Activated naive CD8-positive, alpha-beta T cell treated with anti-CD3 and anti-CD28 coated beads for 36 hours (primary cell): Measurements from ENCODE around the gene HRK. TPM values are rescaled to one million over a fixed set of nuclear protein-coding genes. Genes with fewer than 3 reads are reported as not detected.

Experiments
- DNase-seq: peaks from one replicate; pipeline ENCODE4 v3.0.0; 2021
- H3K27ac Mint-ChIP-seq: one replicate; pipeline ENCODE4 v1.8.0; 2022; ENCODE audit warnings: mild to moderate bottlenecking, moderate library complexity, mixed read lengths
- H3K27me3 Mint-ChIP-seq: one replicate; pipeline ENCODE4 v1.8.0; 2022; ENCODE audit warnings: mild to moderate bottlenecking, mixed read lengths
- H3K36me3 Mint-ChIP-seq: one replicate; pipeline ENCODE4 v1.8.0; 2021; ENCODE audit warnings: mild to moderate bottlenecking, mixed read lengths
- H3K4me1 Mint-ChIP-seq: one replicate; pipeline ENCODE4 v1.8.0; 2021; ENCODE audit warnings: mixed read lengths
- H3K4me3 Mint-ChIP-seq: one replicate; pipeline ENCODE4 v1.8.0; 2022; ENCODE audit warnings: mild to moderate bottlenecking, moderate library complexity, mixed read lengths
- H3K9me3 Mint-ChIP-seq: one replicate; pipeline ENCODE4 v1.8.0; 2022; ENCODE audit warnings: mixed read lengths
- total RNA-seq, 2 experiments: library from RNA; stranded (reverse); gene quantifications; one replicate each; pipeline ENCODE4 v1.2.3, GENCODE V29; 2021

HRK gene
- total RNA-seq, 2 experiments from 2014 or later, result not detected

- H3K4me1 Mint-ChIP-seq, result peaks cover 5% of the 10 kb centered on the region
- peaks cover 36% of the 10 kb centered on the region for H3K27me3 Mint-ChIP-seq
- no peak for DNase-seq
Measured at GRCh38 chr12:116885491-116885890, 4.2 kb upstream of the HRK start.

DNA sequence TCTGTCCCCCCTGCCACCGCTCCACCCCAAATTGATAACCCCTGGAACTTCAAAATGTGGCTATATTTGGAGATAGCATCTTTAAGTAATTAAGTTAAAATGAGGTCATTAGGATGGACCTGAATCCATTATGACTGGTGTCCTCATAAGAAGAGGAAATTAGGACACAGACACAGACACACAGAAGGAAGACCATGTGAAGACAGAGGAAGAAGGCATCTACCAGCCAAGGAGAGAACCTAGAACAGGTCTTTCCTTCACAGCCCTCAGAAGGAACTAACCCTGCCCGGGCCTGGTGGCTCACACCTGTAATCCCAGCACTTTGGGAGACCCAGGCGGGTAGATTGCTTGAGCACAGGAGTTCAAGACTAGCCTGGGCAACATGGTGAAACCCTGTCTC is 3.6 kb upstream of the HRK start:
- no peak for DNase-seq
- Mint-ChIP-seq H3K4me3 (no peak overlapping the region), H3K36me3 (no peaks in the 10 kb centered on the region), H3K9me3 (no peaks in the 10 kb centered on the region), H3K27me3 (peaks cover 42% of the 10 kb centered on the region), H3K27ac (no peak overlapping the region), H3K4me1 (peaks cover 11% of the 10 kb centered on the region)

More at GRCh38 chr12:116885491-116885890, 4.2 kb upstream of the HRK start:
- Mint-ChIP-seq H3K9me3 (no peaks in the 10 kb centered on the region), H3K4me3 (no peak overlapping the region), H3K27ac (no peak overlapping the region), H3K36me3 (no peaks in the 10 kb centered on the region)

GRCh38 chr12:116882742-116883141 is 1.5 kb upstream of the HRK start:
- peaks cover 25% of the 10 kb centered on the region for H3K4me1 Mint-ChIP-seq
- no peak for DNase-seq
- H3K36me3 Mint-ChIP-seq, result no peaks in the 10 kb centered on the region
- no peaks in the 10 kb centered on the region for H3K9me3 Mint-ChIP-seq
- no peak overlapping the region for H3K27ac Mint-ChIP-seq
- peaks cover 63% of the 10 kb centered on the region for H3K27me3 Mint-ChIP-seq
- H3K4me3 Mint-ChIP-seq, result no peak overlapping the region

GRCh38 chr12:116881877-116882507 is 751 bp upstream of the HRK start:
- Mint-ChIP-seq H3K36me3 (no peaks in the 10 kb centered on the region), H3K4me1 (peaks cover 25% of the 10 kb centered on the region), H3K9me3 (no peaks in the 10 kb centered on the region), H3K27me3 (peaks cover 71% of the 10 kb centered on the region), H3K4me3 (peak overlapping the region; percentile 45), H3K27ac (no peak overlapping the region)
- no peak for DNase-seq

GRCh38 chr12:116880817-116881324 is 370 bp downstream of the HRK start:
- peak; percentile 67 for DNase-seq
- no peaks in the 10 kb centered on the region for H3K36me3 Mint-ChIP-seq
- no peak overlapping the region for H3K27ac Mint-ChIP-seq
- H3K4me3 Mint-ChIP-seq, result peak overlapping the region; percentile 81
- no peaks in the 10 kb centered on the region for H3K9me3 Mint-ChIP-seq
- peaks cover 25% of the 10 kb centered on the region for H3K4me1 Mint-ChIP-seq
- H3K27me3 Mint-ChIP-seq, result peaks cover 80% of the 10 kb centered on the region

- DNase-seq, result no peak
- Mint-ChIP-seq H3K4me1 (peaks cover 25% of the 10 kb centered on the region), H3K4me3 (peak overlapping the region; percentile 81), H3K27ac (no peak overlapping the region), H3K27me3 (peaks cover 84% of the 10 kb centered on the region), H3K36me3 (no peaks in the 10 kb centered on the region), H3K9me3 (no peaks in the 10 kb centered on the region)
Measured at GRCh38 chr12:116880213-116880816, 926 bp downstream of the HRK start.

DNA sequence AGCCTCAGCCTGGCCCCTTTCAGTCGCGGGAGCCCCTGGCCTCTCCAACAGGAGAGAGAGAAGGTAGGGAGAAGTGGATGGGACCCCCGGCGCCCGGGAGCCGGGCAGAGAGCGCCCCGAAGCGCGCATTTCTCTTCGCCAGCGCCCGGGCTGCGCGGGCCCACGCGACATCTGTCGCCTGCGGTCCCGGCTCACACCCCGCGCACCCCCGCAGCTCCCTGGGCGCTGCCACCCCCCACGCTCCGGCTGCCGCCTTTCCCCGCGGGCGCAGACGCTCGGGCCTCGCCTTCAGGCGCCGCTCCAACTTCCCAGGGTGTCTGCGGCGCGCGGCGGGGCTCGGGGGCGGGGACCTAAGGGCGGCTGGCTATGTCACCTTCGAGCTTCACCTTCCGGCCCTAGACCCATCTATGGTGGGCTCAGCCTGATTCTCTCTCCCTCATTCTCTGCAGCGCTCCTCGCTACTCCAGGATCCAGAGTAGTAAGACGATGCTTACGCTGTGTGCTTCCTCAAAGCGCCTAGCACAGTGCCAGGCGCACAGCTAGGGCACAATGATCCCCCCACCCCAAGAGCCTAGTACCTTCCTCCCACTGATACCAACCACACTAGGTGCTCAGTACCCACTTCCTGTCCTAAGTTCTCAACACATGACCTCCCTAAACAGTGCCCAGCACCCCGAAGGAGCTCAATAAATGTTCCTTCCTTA is 1.6 kb downstream of the HRK start:
- Mint-ChIP-seq H3K9me3 (no peaks in the 10 kb centered on the region), H3K27me3 (peaks cover 86% of the 10 kb centered on the region), H3K27ac (no peak overlapping the region), H3K4me3 (peak overlapping the region; percentile 81), H3K36me3 (no peaks in the 10 kb centered on the region), H3K4me1 (peaks cover 25% of the 10 kb centered on the region)
- peak; percentile 30 for DNase-seq

DNA sequence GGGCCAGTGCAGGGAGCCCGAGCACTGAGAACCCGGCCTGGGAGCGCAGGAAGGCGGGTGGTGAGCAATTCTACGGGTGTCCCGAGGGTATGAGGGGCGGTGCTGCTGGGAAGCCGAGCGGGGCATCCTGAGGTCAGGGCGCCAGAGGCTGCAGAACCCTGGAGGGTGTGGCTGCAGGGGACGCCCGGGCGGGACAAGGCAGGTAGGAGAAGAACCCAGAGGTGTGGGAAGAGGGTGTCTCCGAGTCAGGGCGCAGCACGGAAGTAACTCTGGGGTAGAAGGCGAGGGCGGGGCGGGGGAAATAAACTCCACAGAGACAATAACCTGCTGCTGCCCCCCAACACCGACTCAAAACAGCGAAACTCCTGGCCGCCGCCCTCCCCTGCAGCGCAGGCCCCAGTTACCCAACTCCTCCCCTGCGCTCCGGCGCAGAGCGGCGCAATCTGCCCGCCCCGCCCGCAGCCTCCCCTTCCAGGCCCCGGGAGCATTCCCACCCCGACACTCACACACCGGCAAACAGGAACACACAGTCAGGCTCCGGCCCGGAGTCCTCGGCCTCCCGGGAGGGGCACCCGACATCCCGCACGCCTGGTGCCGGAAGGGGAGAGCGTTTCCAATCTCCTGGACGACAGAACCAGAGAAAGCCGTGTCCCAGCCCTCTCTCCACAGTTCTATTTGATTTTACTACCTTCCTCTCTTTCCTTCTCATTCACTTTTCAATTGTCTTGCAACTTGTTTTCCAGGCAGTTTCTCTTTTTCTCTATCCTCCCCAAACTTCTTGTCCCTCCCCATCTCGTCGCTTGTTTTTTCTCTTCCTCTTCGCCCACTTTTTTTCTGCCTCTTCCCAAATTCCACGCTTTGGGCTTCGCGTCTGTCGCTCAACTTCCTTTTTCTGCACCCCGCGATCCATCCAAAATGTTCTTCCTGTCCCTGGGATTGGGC is 2.4 kb downstream of the HRK start:
- H3K27ac Mint-ChIP-seq, result no peak overlapping the region
- H3K4me1 Mint-ChIP-seq, result peaks cover 30% of the 10 kb centered on the region
- H3K9me3 Mint-ChIP-seq, result no peaks in the 10 kb centered on the region
- H3K36me3 Mint-ChIP-seq, result no peaks in the 10 kb centered on the region
- H3K4me3 Mint-ChIP-seq, result peak overlapping the region; percentile 69
- H3K27me3 Mint-ChIP-seq, result peaks cover 81% of the 10 kb centered on the region
- DNase-seq, result peak; percentile 7

GRCh38 chr12:116876151-116876869 is 4.9 kb downstream of the HRK start:
- no peak overlapping the region for H3K27ac Mint-ChIP-seq
- no peak overlapping the region for H3K4me3 Mint-ChIP-seq
- H3K27me3 Mint-ChIP-seq, result peaks cover 58% of the 10 kb centered on the region
- H3K36me3 Mint-ChIP-seq, result no peaks in the 10 kb centered on the region
- no peak for DNase-seq
- peaks cover 33% of the 10 kb centered on the region for H3K4me1 Mint-ChIP-seq
- H3K9me3 Mint-ChIP-seq, result no peaks in the 10 kb centered on the region

DNA sequence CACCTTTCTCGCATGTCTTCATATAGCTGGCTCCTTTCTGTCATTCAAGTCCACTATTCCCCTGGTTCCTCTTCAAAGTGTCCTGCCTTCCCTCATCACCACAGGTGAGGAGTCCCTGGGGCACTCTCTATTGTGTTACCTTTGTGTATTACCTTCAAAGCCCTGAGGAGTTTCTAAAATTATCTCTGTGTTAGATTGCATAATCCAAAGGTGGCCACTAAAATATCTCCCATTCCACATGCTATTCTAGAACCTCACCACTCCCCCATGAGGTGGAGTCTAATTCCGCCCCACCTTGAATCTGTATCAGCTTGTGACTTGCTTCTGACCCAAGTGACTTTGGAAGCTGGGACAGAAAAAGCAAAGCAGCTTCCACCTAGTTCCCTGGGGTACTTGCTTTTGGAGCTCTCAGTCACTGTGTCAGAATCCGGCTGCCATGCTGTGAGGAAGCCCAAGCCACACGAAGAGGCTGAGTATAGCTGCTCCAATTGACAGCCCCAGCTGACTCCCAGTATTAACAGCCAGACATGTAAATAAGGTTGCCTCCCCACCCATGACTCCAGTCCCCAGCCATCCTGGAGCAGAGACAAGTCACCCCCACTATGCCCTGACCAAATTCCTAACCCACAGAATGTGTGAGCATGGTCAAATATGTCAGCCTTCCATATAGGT is 6.8 kb downstream of the HRK start:
- H3K36me3 Mint-ChIP-seq, result no peaks in the 10 kb centered on the region
- H3K27me3 Mint-ChIP-seq, result peaks cover 45% of the 10 kb centered on the region
- peaks cover 23% of the 10 kb centered on the region for H3K4me1 Mint-ChIP-seq
- H3K9me3 Mint-ChIP-seq, result no peaks in the 10 kb centered on the region
- peak overlapping the region; percentile 30 for H3K27ac Mint-ChIP-seq
- H3K4me3 Mint-ChIP-seq, result no peak overlapping the region
- no peak for DNase-seq

GRCh38 chr12:116870306-116870705 is 10.9 kb downstream of the HRK start:
- Mint-ChIP-seq H3K27ac (no peak overlapping the region), H3K27me3 (peaks cover 4% of the 10 kb centered on the region), H3K4me1 (peaks cover 11% of the 10 kb centered on the region), H3K36me3 (no peaks in the 10 kb centered on the region), H3K4me3 (no peak overlapping the region), H3K9me3 (no peaks in the 10 kb centered on the region)
- no peak for DNase-seq

- Mint-ChIP-seq H3K4me1 (no peaks in the 10 kb centered on the region), H3K36me3 (no peaks in the 10 kb centered on the region), H3K27ac (no peak overlapping the region), H3K4me3 (no peak overlapping the region), H3K27me3 (peaks cover 3% of the 10 kb centered on the region), H3K9me3 (no peaks in the 10 kb centered on the region)
- DNase-seq, result no peak
Measured at GRCh38 chr12:116867523-116867922, 13.7 kb downstream of the HRK start.

- Mint-ChIP-seq H3K27me3 (peaks cover 14% of the 10 kb centered on the region), H3K36me3 (no peaks in the 10 kb centered on the region), H3K4me1 (peaks cover 6% of the 10 kb centered on the region), H3K4me3 (no peak overlapping the region), H3K9me3 (peaks cover 2% of the 10 kb centered on the region), H3K27ac (no peak overlapping the region)
- DNase-seq, result no peak
Measured at GRCh38 chr12:116864371-116865160, 16.7 kb downstream of the HRK start.
